HepG2 (cell line): ENCODE results near the gene CNNM4. TPM values are rescaled to one million over a fixed set of nuclear protein-coding genes. Genes with fewer than 3 reads are reported as not detected.

Source experiments
- GABPB1 ChIP-seq: IDR thresholded peaks from 2 replicates; pipeline ENCODE4 v1.6.1; 2016; ENCODE audit warnings: mild to moderate bottlenecking, missing genetic modification reagents, moderate library complexity, missing compliant biosample characterization
- JARID2 ChIP-seq: sonication (generic); formaldehyde crosslinking; IDR thresholded peaks from 2 replicates; pipeline ENCODE4 v1.8.1; 2023; ENCODE audit warnings: missing genetic modification reagents, inconsistent platforms; ENCODE audit not compliant: insufficient replicate concordance
- KDM6A ChIP-seq: IDR thresholded peaks from 2 replicates; pipeline ENCODE4 v1.6.1; 2016; ENCODE audit warnings: low read depth
- MTA1 ChIP-seq: sonication (generic); formaldehyde crosslinking; IDR thresholded peaks from 2 replicates; pipeline ENCODE4 v1.4.0; 2020; ENCODE audit warnings: missing genetic modification reagents, mild to moderate bottlenecking, borderline replicate concordance
- MYC ChIP-seq: sonication (generic); formaldehyde crosslinking; IDR thresholded peaks from 2 replicates; pipeline ENCODE4 v1.9.0; 2021; ENCODE audit warnings: missing genetic modification reagents, borderline replicate concordance
- NCOA2 ChIP-seq: sonication (generic); formaldehyde crosslinking; IDR thresholded peaks from 2 replicates; pipeline ENCODE4 v1.8.0; 2022; ENCODE audit warnings: inconsistent platforms
- NFIB ChIP-seq: sonication (generic); formaldehyde crosslinking; IDR thresholded peaks from 2 replicates; pipeline ENCODE4 v1.9.0; 2021; ENCODE audit warnings: missing genetic modification reagents, mild to moderate bottlenecking, borderline replicate concordance
- PBX2 ChIP-seq: IDR thresholded peaks from 2 replicates; pipeline ENCODE4 v1.6.1; 2016; ENCODE audit warnings: control low read depth
- RELA ChIP-seq: sonication (generic); formaldehyde crosslinking; IDR thresholded peaks from 2 replicates; pipeline ENCODE4 v1.4.0; 2020; ENCODE audit warnings: missing genetic modification reagents
- REXO4 ChIP-seq: sonication (generic); formaldehyde crosslinking; IDR thresholded peaks from 2 replicates; pipeline ENCODE4 v1.8.0; 2022; ENCODE audit warnings: missing genetic modification reagents, mild to moderate bottlenecking, borderline replicate concordance
- RFXAP ChIP-seq: sonication (generic); formaldehyde crosslinking; IDR thresholded peaks from 2 replicates; pipeline ENCODE4 v1.4.0; 2020; ENCODE audit warnings: missing genetic modification reagents, borderline replicate concordance
- SIN3A ChIP-seq: IDR thresholded peaks from 2 replicates; pipeline ENCODE4 v1.6.1; 2011; ENCODE audit warnings: low read depth, mild to moderate bottlenecking, control low read depth, low read length, borderline replicate concordance
- TFE3 ChIP-seq: IDR thresholded peaks from 2 replicates; pipeline ENCODE4 v1.6.1; 2016
- ZBTB33 ChIP-seq: sonication (generic); formaldehyde crosslinking; IDR thresholded peaks from 2 replicates; pipeline ENCODE4 v1.4.0; 2020; ENCODE audit warnings: missing genetic modification reagents
- ZFP36 ChIP-seq: fragments of 150-350 bp; IDR thresholded peaks from 2 replicates; pipeline ENCODE4 v1.6.1; 2018; ENCODE audit warnings: borderline replicate concordance, low read length, low read depth; ENCODE audit not compliant: partially characterized antibody
- ZNF143 ChIP-seq: sonication (generic); formaldehyde crosslinking; IDR thresholded peaks from 2 replicates; pipeline ENCODE4 v1.4.0; 2020; ENCODE audit warnings: missing genetic modification reagents
- ZNF446 ChIP-seq: sonication (generic); formaldehyde crosslinking; IDR thresholded peaks from 2 replicates; pipeline ENCODE4 v1.5.0; 2020; ENCODE audit warnings: mild to moderate bottlenecking, missing genetic modification reagents
- ZNF510 ChIP-seq: sonication (generic); formaldehyde crosslinking; IDR thresholded peaks from 2 replicates; pipeline ENCODE4 v1.4.0; 2020; ENCODE audit warnings: low read depth, mild to moderate bottlenecking, missing genetic modification reagents
- ZNF580 ChIP-seq: IDR thresholded peaks from 2 replicates; pipeline ENCODE4 v1.6.1; 2016; ENCODE audit warnings: low read depth, borderline replicate concordance
- ZNF768 ChIP-seq: sonication (generic); formaldehyde crosslinking; IDR thresholded peaks from 2 replicates; pipeline ENCODE4 v1.4.0; 2020; ENCODE audit warnings: missing genetic modification reagents
- ZSCAN29 ChIP-seq: sonication (generic); formaldehyde crosslinking; conservative IDR thresholded peaks from 2 replicates; pipeline ENCODE4 v1.4.0; 2020; ENCODE audit warnings: mild to moderate bottlenecking, missing genetic modification reagents
- polyA plus RNA-seq, 8 experiments: library from polyadenylated mRNA; depleted of rRNA in 3 of 8; stranded (reverse) in 7 of 8; unstranded in 1 of 8; fragments of >200 nt; fragmentation: Illumina TruSeq in 4 of 8; extraction: Trizol in 4 of 8; gene quantifications; 2 replicates each; pipeline versions ENCODE4 v1.2.1 to v1.2.3, GENCODE V29; 2011 to 2016; ENCODE audit warnings: low read depth in 4 of 8, missing spikeins in 1 of 8, mixed read lengths in 1 of 8; ENCODE audit not compliant: insufficient read depth in 1 of 8
- total RNA-seq, 5 experiments: library from RNA; depleted of rRNA; stranded (reverse); fragments of >200 nt; fragmentation: Illumina TruSeq; extraction: Trizol; gene quantifications; 2 replicates each; pipeline ENCODE4 v1.2.3, GENCODE V29; 2016; ENCODE audit warnings: low read depth in 1 of 5
- TF ChIP-seq, protein P1 (sequence below): sonication (generic); formaldehyde crosslinking; IDR thresholded peaks from 2 replicates; pipeline ENCODE4 v1.5.0; 2020; ENCODE audit warnings: missing genetic modification reagents, mild to moderate bottlenecking, borderline replicate concordance
- TF ChIP-seq, protein P2 (sequence below): sonication (generic); formaldehyde crosslinking; IDR thresholded peaks from 2 replicates; pipeline ENCODE4 v1.9.0; 2022; ENCODE audit warnings: low read depth, missing genetic modification reagents

CNNM4 gene
- total and polyA plus RNA-seq, 2 of the 13 experiments (the other 11 are each of a cell fraction or from before 2014, with no cell fraction given) = 5.9 to 8.4 TPM

DNA sequence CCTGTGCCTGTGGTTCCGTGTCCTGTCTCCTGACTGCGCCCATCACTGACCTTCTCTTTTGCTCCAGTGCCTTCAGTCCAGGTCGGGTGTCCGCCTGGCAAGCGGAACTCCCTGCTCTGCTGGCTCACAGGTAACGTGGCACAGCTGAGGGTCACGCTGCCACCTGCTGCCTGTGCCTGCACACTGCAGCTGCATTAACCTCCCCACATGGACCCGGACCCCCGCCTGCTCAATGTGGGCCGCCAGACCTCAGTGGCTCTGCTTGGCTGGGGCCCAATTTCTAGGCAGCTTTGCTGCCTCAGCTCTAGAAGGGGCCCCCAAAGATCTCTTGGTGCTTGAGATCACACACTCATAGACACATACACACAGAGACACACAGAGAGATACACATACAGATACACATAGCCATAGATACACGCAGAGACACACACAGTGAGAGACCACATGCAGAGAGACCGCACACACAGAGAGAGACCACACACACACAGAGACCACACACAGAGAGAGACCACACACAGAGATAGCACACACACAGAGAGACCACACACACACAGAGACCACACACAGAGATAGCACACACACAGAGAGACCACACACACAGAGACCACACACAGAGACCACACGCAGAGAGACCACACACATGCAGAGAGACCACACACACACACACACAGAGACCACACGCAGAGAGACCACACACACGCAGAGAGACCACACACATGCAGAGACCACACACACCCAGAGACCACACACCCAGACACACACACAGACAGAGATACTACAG, 40.5 kb downstream of the CNNM4 start (continued):
- TF ChIP-seq ZNF510 (CRISPR knock-in tag) (no peak), ZFP36 (no peak), ZNF446 (CRISPR knock-in tag) (no peak), ZNF143 (CRISPR knock-in tag) (no peak), NFIB (CRISPR knock-in tag) (no peak), ZBTB33 (CRISPR knock-in tag) (peak; percentile 97), KDM6A (CRISPR knock-in tag) (no peak), JARID2 (no peak), ZSCAN29 (CRISPR knock-in tag) (no peak), ZNF768 (CRISPR knock-in tag) (peak; percentile 57; the same call in 1 of the 2 replicates), RELA (CRISPR knock-in tag) (no peak; the same call in 1 of the 2 replicates), TFE3 (CRISPR knock-in tag) (no peak), PBX2 (CRISPR knock-in tag) (no peak), MYC (CRISPR knock-in tag) (peak; percentile 81; the same call in 1 of the 2 replicates), MTA1 (peak; percentile 59; the same call in 1 of the 2 replicates), REXO4 (no peak), RFXAP (no peak), SIN3A (no peak), GABPB1 (peak; percentile 66), NCOA2 (CRISPR knock-in tag) (no peak), ZNF580 (CRISPR knock-in tag) (no peak)
- TF ChIP-seq, protein P1, sequence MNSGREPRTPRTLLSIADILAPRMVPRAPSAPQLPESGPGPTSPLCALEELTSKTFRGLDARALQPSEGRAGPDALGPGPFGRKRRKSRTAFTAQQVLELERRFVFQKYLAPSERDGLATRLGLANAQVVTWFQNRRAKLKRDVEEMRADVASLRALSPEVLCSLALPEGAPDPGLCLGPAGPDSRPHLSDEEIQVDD = no peak
- TF ChIP-seq, protein P2, sequence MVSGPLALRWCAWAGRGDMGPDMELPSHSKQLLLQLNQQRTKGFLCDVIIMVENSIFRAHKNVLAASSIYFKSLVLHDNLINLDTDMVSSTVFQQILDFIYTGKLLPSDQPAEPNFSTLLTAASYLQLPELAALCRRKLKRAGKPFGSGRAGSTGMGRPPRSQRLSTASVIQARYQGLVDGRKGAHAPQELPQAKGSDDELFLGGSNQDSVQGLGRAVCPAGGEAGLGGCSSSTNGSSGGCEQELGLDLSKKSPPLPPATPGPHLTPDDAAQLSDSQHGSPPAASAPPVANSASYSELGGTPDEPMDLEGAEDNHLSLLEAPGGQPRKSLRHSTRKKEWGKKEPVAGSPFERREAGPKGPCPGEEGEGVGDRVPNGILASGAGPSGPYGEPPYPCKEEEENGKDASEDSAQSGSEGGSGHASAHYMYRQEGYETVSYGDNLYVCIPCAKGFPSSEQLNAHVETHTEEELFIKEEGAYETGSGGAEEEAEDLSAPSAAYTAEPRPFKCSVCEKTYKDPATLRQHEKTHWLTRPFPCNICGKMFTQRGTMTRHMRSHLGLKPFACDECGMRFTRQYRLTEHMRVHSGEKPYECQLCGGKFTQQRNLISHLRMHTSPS (CRISPR knock-in tag) = peak; percentile 81
